Measurements from ENCODE around the gene SORL1.
A peak's percentile ranks its signal among the peaks of the same experiment; 100 is the strongest.

Gene SORL1

GRCh38 chr11:121450401-121450800 lies 1.7 kb upstream of the SORL1 start:
- DNase-seq: no peak

DNA sequence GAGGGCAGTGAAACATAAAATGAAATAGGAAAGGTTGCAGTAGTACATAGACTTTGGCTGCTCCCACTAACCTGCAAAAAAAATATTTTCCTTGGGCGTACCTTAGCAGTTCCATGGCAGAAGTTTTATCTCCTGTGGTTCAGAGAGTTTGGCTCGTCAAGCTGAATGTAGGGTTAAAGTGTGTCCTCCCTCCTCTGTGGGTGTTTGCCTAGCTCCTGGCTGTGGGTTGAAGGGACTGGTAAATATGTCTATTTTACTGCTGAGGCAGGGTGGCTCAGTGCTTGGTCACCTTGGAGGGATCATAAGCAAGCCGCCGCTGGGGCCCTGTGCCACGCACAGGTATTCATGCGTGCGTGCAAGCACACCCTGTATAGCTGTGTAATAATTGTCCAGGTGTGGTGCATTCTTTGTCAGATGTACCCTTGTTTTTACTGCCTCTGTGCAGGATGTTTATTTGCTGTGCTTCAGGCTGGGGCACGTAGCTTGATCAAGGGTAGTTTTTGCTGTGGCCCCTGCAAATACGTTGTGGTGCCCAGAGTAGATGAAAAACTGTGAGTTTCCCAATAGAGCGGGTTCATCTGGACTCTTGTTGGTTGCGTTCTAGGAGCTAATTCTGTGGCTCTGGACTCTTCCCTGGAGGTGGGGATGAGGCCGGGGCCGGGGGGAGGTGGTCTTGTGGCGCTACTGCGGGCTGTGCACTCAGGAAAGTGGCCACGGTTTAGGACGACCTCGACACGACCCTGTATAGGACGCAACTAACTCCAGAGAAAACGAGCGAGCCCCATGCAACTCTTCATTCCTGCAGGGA lies 732 bp upstream of the SORL1 start:
- peak; percentile 76 for DNase-seq

DNA sequence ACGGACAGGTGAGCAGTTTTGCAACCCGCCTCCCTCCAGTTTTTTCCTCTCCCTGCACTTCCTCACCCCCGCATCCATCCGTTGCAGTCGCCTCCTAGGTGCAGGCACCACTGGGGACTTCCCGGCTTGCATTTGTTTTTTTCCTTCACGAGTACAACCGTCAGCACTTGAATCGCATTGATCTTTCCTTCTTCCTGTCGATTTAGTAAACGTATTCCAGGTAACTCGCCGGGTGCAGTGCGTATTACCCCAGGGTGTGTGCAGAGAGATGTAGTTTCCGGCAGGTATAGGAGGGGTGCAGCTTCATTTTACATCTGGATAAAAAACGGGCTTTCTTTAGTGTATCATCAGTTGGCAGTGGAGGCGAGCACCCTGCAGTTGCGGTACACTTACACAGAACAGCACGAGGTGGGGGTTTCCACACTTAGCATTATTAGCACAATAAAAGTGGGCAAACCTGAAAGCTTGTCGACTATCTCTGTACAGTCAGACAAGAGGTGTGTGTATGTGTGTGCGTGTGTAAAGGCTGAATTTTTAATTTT lies 566 bp downstream of the SORL1 start, which contains the start of gene SORL1-AS1:
SORL1-AS1 (minus strand) TSS at position 359 of the 542 bp plus-strand sequence.
- no peak for DNase-seq

DNA sequence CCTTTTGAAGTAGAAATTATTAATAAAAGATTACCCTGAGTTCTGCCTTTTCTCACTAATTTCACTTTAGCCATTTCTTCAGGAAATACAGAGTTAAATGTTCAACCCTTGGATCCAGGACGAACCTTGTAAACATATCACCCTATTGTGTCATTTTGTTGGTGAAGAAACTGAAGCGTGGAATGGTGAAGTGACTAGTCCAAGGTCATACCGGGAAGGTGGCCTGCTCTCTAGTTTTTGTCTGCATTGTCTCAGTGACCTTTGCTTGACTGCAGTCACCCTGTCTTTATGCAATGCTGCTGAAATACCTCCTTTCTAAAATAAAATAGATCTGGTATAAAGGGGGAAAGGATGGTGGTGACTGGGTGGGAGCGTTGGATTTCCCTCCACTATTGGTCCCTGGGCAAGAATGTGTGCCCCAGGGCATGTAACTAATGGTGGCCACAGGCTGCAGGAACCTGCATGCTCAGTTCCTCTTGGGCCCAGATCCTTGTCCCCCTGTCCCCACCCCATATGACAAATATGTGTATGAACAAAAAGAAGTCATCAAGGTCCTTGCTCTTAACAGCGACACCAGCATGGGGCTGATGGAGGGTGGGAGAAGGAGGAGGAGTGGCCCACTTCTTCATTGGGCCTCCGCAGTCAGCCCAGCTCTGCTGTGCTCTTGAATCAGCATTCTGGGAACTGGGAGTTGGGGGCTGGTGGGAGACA lies 1.6 kb downstream of the SORL1 start:
- no peak for DNase-seq

- no peak for DNase-seq
Observed at GRCh38 chr11:121455115-121455514, 3.0 kb downstream of the SORL1 start.

- DNase-seq: no peak
Observed at GRCh38 chr11:121456151-121456550, 4.0 kb downstream of the SORL1 start.

DNA sequence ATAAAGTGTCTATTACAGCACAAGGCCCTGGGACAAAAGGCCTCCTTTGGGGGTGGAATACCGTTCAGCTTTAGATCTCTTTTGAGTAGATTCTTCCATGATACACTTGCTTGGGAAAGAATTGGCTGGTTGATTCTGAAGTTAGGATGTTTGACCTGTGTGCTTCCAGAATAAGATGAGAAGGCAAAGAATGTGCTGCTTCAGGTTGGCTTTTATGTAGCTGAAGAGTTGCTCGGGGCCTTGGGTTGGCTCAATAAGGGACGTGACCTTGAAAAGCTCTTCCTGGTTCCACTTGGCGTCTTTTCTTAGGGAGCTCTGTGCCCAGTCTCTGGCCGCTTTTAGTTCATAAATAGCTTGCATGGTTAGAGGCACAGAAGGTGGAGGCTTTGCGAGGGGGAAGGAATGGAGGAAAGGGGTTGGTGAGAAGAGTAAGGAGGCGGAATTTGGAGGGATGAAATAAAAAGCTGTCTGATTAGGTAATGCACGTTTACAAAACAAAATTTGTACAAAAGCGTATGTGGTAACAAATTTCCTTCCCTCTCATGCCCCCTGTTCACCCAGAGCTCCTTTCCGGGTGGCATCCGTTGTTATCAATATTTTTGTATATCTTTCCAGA lies 4.8 kb downstream of the SORL1 start:
- DNase-seq: no peak

DNA sequence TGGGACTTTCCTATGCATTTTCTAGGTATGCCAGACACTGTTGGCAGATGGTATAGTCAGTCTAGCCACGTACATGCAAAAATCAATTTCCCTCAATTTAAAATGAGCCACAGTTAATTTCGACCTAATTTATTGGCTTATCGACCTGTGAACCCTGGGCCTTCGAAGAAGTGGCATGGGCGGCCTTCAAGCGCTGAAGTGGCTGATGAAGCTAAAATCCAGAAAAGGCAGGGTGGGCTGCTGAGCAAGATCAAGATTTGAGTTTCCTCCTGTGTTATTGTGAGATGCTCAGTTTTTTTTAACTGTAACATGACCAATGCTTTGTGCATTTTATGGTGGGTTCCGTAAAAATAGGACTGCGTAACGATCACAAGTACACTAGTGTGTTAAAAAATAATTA lies 6.4 kb downstream of the SORL1 start:
- no peak for DNase-seq

- DNase-seq: no peak
Observed at GRCh38 chr11:121459413-121460017, 7.4 kb downstream of the SORL1 start.

DNA sequence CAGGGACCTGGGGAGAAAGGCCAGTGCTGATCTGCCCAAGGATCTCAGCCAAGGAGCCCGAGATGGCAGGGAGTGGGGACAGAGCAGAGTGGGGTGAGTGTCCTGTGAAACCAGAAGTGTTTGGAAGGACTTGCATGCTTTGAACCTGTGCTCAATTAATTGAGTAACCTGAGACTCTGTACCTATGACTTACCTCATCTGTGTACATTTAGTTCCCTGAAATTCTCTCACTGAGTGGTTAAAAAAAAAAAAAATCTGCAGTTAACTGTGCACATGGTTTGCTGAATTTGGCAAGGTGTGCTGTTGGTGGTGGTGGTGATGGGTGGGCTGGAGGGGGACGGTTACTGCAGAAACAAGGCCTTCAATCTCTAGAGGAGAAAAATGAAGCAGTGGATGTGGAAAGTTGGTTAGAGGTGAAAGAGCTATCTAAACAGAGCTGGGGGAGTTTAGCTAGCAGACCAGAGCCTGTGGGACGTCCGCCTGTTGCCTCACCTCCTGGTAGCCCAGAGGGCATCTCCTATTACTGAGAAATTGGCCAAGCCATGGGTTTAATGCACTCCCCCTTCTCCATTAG lies 8.9 kb downstream of the SORL1 start:
- DNase-seq: peak; percentile 31

GRCh38 chr11:121461843-121462242 lies 9.7 kb downstream of the SORL1 start:
- DNase-seq: no peak

GRCh38 chr11:121463689-121464335 lies 11.7 kb downstream of the SORL1 start:
- DNase-seq: no peak

DNA sequence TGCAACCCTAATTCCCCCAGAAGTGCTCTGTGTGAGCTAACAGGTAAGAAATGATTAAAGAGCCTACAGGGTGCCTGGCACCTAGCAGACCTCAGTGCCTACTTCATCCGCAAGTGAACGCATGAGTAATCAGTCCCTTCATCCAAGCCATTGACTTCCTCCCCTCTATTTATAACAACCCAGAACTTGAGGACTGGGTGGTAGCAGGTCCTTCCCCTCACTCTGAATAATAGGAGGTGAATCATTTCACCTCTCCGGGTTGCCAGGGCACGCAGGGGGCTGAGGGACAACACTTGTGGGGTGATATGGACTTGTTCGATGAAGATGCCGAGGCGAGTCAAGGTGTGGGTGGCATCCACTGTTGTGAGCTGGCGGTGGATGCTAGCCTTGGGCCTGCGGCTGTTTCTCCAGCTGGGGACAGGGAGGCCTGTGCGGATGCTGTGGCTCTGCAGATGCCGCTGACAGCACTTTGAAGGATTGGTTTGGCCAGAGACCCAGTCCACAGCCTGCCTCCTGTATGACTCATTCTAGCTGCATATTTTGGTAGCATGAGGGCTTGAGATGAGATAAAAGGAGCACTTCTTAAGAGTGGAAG lies 12.3 kb downstream of the SORL1 start:
- DNase-seq: no peak

DNA sequence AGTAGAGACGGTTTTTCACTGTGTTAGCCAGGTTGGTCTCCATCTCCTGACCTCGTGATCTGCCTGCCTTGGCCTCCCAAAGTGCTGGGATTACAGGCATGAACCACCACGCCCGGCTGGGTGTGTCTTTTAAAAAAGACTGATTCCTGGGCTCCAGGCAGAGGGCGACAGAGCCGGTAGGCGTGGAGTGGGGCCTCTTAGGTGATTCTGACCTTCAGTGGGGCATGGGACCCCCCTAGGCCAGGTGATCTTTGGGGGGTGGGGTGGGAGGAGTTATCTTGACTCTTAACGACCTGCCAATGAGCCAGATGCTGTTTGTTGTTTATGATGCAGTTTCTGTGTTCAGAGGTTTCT lies 13.6 kb downstream of the SORL1 start:
- no peak for DNase-seq

- peak; percentile 70 for DNase-seq
Observed at GRCh38 chr11:121466063-121466794, 14.1 kb downstream of the SORL1 start.

GRCh38 chr11:121467471-121467870 lies 15.4 kb downstream of the SORL1 start:
- DNase-seq: no peak

GRCh38 chr11:121467965-121468364 lies 15.9 kb downstream of the SORL1 start:
- DNase-seq: no peak

GRCh38 chr11:121469910-121470309 lies 17.8 kb downstream of the SORL1 start:
- no peak for DNase-seq

DNA sequence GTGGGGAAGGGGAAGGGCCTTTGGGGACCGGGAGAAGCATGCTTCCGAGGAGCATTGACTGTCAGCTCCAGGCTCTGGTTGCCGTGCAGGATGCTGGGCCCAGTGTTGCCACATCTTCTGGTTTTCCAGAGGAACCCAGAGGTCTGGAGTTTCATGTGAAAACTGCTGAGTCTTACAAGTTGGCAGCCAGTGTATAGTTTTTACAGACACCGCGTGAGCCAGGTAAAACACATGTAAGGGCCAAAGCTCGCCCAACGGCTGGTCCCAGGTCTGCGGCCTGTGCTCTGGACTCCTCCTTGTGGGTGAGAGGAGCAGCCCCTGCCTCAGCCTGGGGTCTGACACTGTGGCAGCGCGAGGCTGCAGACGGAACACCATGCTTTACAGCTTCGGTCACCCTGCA lies 19.1 kb downstream of the SORL1 start:
- no peak for DNase-seq

- DNase-seq: no peak
Observed at GRCh38 chr11:121472312-121472711, 20.2 kb downstream of the SORL1 start.

Measured in right kidney (tissue), 1 donor.